Liver (tissue), 9 donors: ENCODE results near the gene MBP. TPM values are rescaled to one million over a fixed set of nuclear protein-coding genes. Genes with fewer than 3 reads are reported as not detected.

Source experiments
- DNase-seq: peaks from one replicate; pipeline ENCODE4 v3.0.0-alpha.2; 2017; ENCODE audit warnings: low spot score
- H3K27ac ChIP-seq, 2 donors: one replicate each; pipeline ENCODE4 v1.7.0; 2013; ENCODE audit warnings: inconsistent platforms in 2 of 2, low read length in 2 of 2, control low read depth in 1 of 2, low read depth in 1 of 2, mild to moderate bottlenecking in 1 of 2
- H3K27me3 ChIP-seq, 4 donors: one replicate each; pipeline versions ENCODE4 v1.6.1 to v1.7.0; 2013; ENCODE audit warnings: low read length in 3 of 4, inconsistent platforms in 1 of 4, mild to moderate bottlenecking in 1 of 4, moderate library complexity in 1 of 4; ENCODE audit not compliant: control insufficient read depth in 4 of 4, insufficient read depth in 4 of 4
- H3K36me3 ChIP-seq, 4 donors: one replicate each; pipeline versions ENCODE4 v1.6.1 to v1.7.0; 2013; ENCODE audit warnings: low read length in 3 of 4, mild to moderate bottlenecking in 3 of 4, low read depth in 1 of 4, moderate library complexity in 1 of 4; ENCODE audit not compliant: control insufficient read depth in 4 of 4, insufficient read depth in 3 of 4
- H3K4me1 ChIP-seq, 4 donors: one replicate each; pipeline versions ENCODE4 v1.6.1 to v1.7.0; 2013; ENCODE audit warnings: low read length in 3 of 4, mild to moderate bottlenecking in 3 of 4, moderate library complexity in 1 of 4; ENCODE audit not compliant: control insufficient read depth in 4 of 4, insufficient read depth in 4 of 4
- H3K4me3 ChIP-seq, 3 donors: one replicate each; pipeline versions ENCODE4 v1.6.1 to v1.7.0; 2013; ENCODE audit warnings: low read length in 3 of 3, control low read depth in 1 of 3, low read depth in 1 of 3, mild to moderate bottlenecking in 1 of 3
- H3K9ac ChIP-seq, 2 donors: one replicate each; pipeline ENCODE4 v1.7.0; 2013; ENCODE audit warnings: low read length in 2 of 2, mild to moderate bottlenecking in 2 of 2, moderate library complexity in 2 of 2, control low read depth in 1 of 2, low read depth in 1 of 2
- H3K9me3 ChIP-seq, 4 donors: one replicate each; pipeline versions ENCODE4 v1.6.1 to v1.7.0; 2013; ENCODE audit warnings: low read length in 3 of 4; ENCODE audit not compliant: control insufficient read depth in 4 of 4
- ATF3 ChIP-seq: IDR thresholded peaks from 2 replicates; pipeline ENCODE4 v1.6.1; 2016; ENCODE audit warnings: antibody characterized with exemption
- CTCF ChIP-seq: fragments of 150-350 bp; IDR thresholded peaks from 2 replicates; pipeline ENCODE4 v1.5.1; 2017; ENCODE audit warnings: improper control_type of control experiment, low read depth, low read length; ENCODE audit not compliant: missing input control
- EGR1 ChIP-seq, 2 donors: IDR thresholded peaks; 2 replicates each; pipeline ENCODE4 v1.6.1; 2016 to 2018; ENCODE audit warnings: antibody characterized with exemption in 2 of 2, low read depth in 2 of 2
- FOXA1 ChIP-seq: IDR thresholded peaks from 2 replicates; pipeline ENCODE4 v1.6.1; 2016; ENCODE audit warnings: antibody characterized with exemption
- FOXA2 ChIP-seq: IDR thresholded peaks from 2 replicates; pipeline ENCODE4 v1.6.1; 2016; ENCODE audit warnings: antibody characterized with exemption
- GABPA ChIP-seq, 2 donors: IDR thresholded peaks in 1 of 2; conservative IDR thresholded peaks in 1 of 2; 2 replicates each; pipeline ENCODE4 v1.6.1; 2016; ENCODE audit warnings: antibody characterized with exemption in 2 of 2, mild to moderate bottlenecking in 1 of 2, moderate library complexity in 1 of 2
- HNF4A ChIP-seq, 2 donors: conservative IDR thresholded peaks; 2 replicates each; pipeline ENCODE4 v1.6.1; 2016; ENCODE audit warnings: antibody characterized with exemption in 2 of 2, mild to moderate bottlenecking in 2 of 2
- HNF4G ChIP-seq: IDR thresholded peaks from 2 replicates; pipeline ENCODE4 v1.6.1; 2016; ENCODE audit warnings: antibody characterized with exemption
- JUND ChIP-seq, 2 donors: IDR thresholded peaks; 2 replicates each; pipeline ENCODE4 v1.6.1; 2016; ENCODE audit warnings: antibody characterized with exemption in 2 of 2
- NR2F2 ChIP-seq: IDR thresholded peaks from 2 replicates; pipeline ENCODE4 v1.6.1; 2016; ENCODE audit warnings: antibody characterized with exemption
- RAD21 ChIP-seq, 2 donors: IDR thresholded peaks; 2 replicates each; pipeline ENCODE4 v1.6.1; 2016; ENCODE audit warnings: antibody characterized with exemption in 2 of 2, mild to moderate bottlenecking in 2 of 2
- SP1 ChIP-seq: IDR thresholded peaks from 2 replicates; pipeline ENCODE4 v1.6.1; 2018; ENCODE audit warnings: antibody characterized with exemption, mild to moderate bottlenecking
- TAF1 ChIP-seq: conservative IDR thresholded peaks from 2 replicates; pipeline ENCODE4 v1.6.1; 2016; ENCODE audit warnings: antibody characterized with exemption, mild to moderate bottlenecking
- YY1 ChIP-seq: IDR thresholded peaks from 2 replicates; pipeline ENCODE4 v1.6.1; 2016; ENCODE audit warnings: antibody characterized with exemption, mild to moderate bottlenecking
- ZBTB33 ChIP-seq: IDR thresholded peaks from 2 replicates; pipeline ENCODE4 v1.6.1; 2016; ENCODE audit warnings: antibody characterized with exemption
- WGBS: extraction: QIAGEN DNeasy Blood & Tissue Kit; methylation state at CpG from one replicate; pipeline ENCODE4 v1.1.7; 2013; 5-methylcytosine and 5-hydroxymethylcytosine counted together
- polyA plus RNA-seq, 2 donors: library from polyadenylated mRNA; stranded (reverse) in 1 of 2; unstranded in 1 of 2; fragments of 200-250 nt in 1 of 2; fragments of >200 nt in 1 of 2; fragmentation: Nextera tagmentation in 1 of 2; extraction: Ambion mirVana in 1 of 2; gene quantifications; one replicate each; pipeline versions ENCODE4 v1.2.1 to v1.2.3, GENCODE V29; 2013 to 2015
- total RNA-seq, 2 donors: library from RNA; depleted of rRNA; stranded (reverse); fragments of >200 nt; gene quantifications; one replicate each; pipeline ENCODE4 v1.2.3, GENCODE V29; 2014
- TF ChIP-seq, protein P1 (sequence below): IDR thresholded peaks from 2 replicates; pipeline ENCODE4 v1.6.1; 2016; ENCODE audit warnings: antibody characterized with exemption, mild to moderate bottlenecking
- donor health status: healthy.
- donor health status: healthy.
- donor health status: healthy.
- donor health status: healthy.
- donor health status: healthy.

MBP gene
- total and polyA plus RNA-seq, 4 donors: 9.7 to 23.3 (median 17.7) TPM

- H3K9ac ChIP-seq: no peak overlapping the region
- H3K4me1 ChIP-seq: peaks cover 4 to 33% (median 17%) of the 10 kb centered on the region in 4 donors
Observed at GRCh38 chr18:77124452-77124922, 8.1 kb downstream of the MBP start.

GRCh38 chr18:77123320-77124231 is 9.0 kb downstream of the MBP start:
- Histone ChIP-seq H3K4me3 (no peak overlapping the region), H3K9ac (no peak overlapping the region), H3K4me1 (peaks cover 4 to 36% (median 14%) of the 10 kb centered on the region in 4 donors), H3K9me3 (no peaks in the 10 kb centered on the region), H3K36me3 (no peaks in the 10 kb centered on the region), H3K27me3 (no peaks in the 10 kb centered on the region), H3K27ac (peak overlapping the region in 1 of 2 donors; percentile 33)
- 78% methylated on average over 14 of the region's 14 CpGs for WGBS
- no peak for DNase-seq
- TF ChIP-seq FOXA1 (no peak), EGR1 (IDR thresholded peaks at IDR 0.05; ENCODE audit: low read depth in 2 of 2) (no peak), CTCF (no peak), TAF1 (no peak), ATF3 (no peak), RAD21 (IDR thresholded peaks at IDR 0.05) (no peak), ZBTB33 (no peak), NR2F2 (no peak), GABPA (IDR thresholded peaks at IDR 0.05 in 1 of 2, conservative IDR thresholded peaks at IDR 0.05 in 1 of 2) (no peak), SP1 (no peak), HNF4G (no peak), FOXA2 (no peak), HNF4A (conservative IDR thresholded peaks at IDR 0.05) (no peak)
- TF ChIP-seq, protein P1, sequence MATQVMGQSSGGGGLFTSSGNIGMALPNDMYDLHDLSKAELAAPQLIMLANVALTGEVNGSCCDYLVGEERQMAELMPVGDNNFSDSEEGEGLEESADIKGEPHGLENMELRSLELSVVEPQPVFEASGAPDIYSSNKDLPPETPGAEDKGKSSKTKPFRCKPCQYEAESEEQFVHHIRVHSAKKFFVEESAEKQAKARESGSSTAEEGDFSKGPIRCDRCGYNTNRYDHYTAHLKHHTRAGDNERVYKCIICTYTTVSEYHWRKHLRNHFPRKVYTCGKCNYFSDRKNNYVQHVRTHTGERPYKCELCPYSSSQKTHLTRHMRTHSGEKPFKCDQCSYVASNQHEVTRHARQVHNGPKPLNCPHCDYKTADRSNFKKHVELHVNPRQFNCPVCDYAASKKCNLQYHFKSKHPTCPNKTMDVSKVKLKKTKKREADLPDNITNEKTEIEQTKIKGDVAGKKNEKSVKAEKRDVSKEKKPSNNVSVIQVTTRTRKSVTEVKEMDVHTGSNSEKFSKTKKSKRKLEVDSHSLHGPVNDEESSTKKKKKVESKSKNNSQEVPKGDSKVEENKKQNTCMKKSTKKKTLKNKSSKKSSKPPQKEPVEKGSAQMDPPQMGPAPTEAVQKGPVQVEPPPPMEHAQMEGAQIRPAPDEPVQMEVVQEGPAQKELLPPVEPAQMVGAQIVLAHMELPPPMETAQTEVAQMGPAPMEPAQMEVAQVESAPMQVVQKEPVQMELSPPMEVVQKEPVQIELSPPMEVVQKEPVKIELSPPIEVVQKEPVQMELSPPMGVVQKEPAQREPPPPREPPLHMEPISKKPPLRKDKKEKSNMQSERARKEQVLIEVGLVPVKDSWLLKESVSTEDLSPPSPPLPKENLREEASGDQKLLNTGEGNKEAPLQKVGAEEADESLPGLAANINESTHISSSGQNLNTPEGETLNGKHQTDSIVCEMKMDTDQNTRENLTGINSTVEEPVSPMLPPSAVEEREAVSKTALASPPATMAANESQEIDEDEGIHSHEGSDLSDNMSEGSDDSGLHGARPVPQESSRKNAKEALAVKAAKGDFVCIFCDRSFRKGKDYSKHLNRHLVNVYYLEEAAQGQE: no peak

More at GRCh38 chr18:77124452-77124922, 8.1 kb downstream of the MBP start:
- Histone ChIP-seq H3K27me3 (no peaks in the 10 kb centered on the region), H3K9me3 (no peaks in the 10 kb centered on the region), H3K36me3 (no peaks in the 10 kb centered on the region), H3K4me3 (no peak overlapping the region), H3K27ac (peak overlapping the region; percentile 16 to 19)
- no peak for DNase-seq
- TF ChIP-seq FOXA2 (no peak), TAF1 (no peak), FOXA1 (no peak), RAD21 (IDR thresholded peaks at IDR 0.05) (no peak), CTCF (no peak), YY1 (no peak), JUND (IDR thresholded peaks at IDR 0.05) (no peak), HNF4A (conservative IDR thresholded peaks at IDR 0.05) (no peak), ATF3 (no peak), NR2F2 (no peak), SP1 (no peak)
- WGBS: 72% methylated on average over 9 of the region's 9 CpGs
